Astrocyte (in vitro differentiated cells and primary cell): ENCODE measurements around the gene CST11.

Experiments
- CTCF ChIP-seq: IDR thresholded peaks from 2 replicates; pipeline ENCODE4 v1.5.1; 2011; ENCODE audit warnings: low read depth, mild to moderate bottlenecking, inconsistent platforms, low read length, moderate library complexity; ENCODE audit not compliant: insufficient read depth
- EZH2 ChIP-seq: IDR thresholded peaks from 2 replicates; pipeline ENCODE4 v1.6.1; 2012; ENCODE audit warnings: mild to moderate bottlenecking, low read length, inconsistent platforms; ENCODE audit not compliant: insufficient read depth

DNA sequence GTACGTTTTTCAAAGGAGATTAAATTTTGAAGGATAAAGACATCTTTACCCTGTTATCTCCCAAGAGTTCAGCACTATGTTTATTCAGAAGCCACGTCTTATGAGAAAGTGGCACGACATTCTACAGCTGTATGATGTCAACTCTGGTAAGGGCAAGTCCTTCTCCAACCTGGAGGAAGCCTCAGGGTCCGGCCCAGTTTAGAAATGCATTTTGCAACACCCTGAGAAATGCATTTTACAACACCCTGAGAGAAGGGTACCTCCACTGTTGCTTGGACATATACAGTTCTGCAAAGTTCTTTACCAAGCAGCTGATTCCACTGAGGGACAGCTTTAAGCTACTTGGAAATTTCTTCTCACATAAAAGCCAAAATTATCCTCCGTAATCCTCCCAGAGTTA, 48.9 kb downstream of the CST11 start:
- no peak for TF ChIP-seq EZH2
- no peak for TF ChIP-seq CTCF
